Measurements from ENCODE around the gene KCNMA1.
A peak's percentile ranks its signal among the peaks of the same experiment; 100 is the strongest.

KCNMA1 gene

GRCh38 chr10:77475522-77475921 is 162.1 kb downstream of the KCNMA1 start:
- no peak for DNase-seq

GRCh38 chr10:77474939-77475338 is 162.7 kb downstream of the KCNMA1 start:
- DNase-seq, result no peak

- DNase-seq, result no peak
Observed at GRCh38 chr10:77474386-77474785, 163.2 kb downstream of the KCNMA1 start.

- no peak for DNase-seq
Observed at GRCh38 chr10:77472146-77472545, 165.5 kb downstream of the KCNMA1 start.

- DNase-seq, result no peak
Observed at GRCh38 chr10:77471069-77471536, 166.5 kb downstream of the KCNMA1 start.

- DNase-seq, result peak; percentile 22
Observed at GRCh38 chr10:77467422-77467963, 170.1 kb downstream of the KCNMA1 start.

GRCh38 chr10:77463967-77464745 is 173.5 kb downstream of the KCNMA1 start:
- peak; percentile 45 for DNase-seq

- no peak for DNase-seq
Observed at GRCh38 chr10:77463499-77463898, 174.1 kb downstream of the KCNMA1 start.

GRCh38 chr10:77461636-77462296 is 175.8 kb downstream of the KCNMA1 start:
- peak; percentile 17 for DNase-seq

- no peak for DNase-seq
Observed at GRCh38 chr10:77459905-77460304, 177.7 kb downstream of the KCNMA1 start.

GRCh38 chr10:77458986-77459590 is 178.5 kb downstream of the KCNMA1 start:
- DNase-seq, result peak; percentile 84

GRCh38 chr10:77457721-77458120 is 179.9 kb downstream of the KCNMA1 start:
- no peak for DNase-seq

- DNase-seq, result no peak
Observed at GRCh38 chr10:77457266-77457665, 180.3 kb downstream of the KCNMA1 start.

GRCh38 chr10:77456414-77456813 is 181.2 kb downstream of the KCNMA1 start:
- no peak for DNase-seq

- no peak for DNase-seq
Observed at GRCh38 chr10:77455561-77455960, 182.0 kb downstream of the KCNMA1 start.

GRCh38 chr10:77452952-77453564 is 184.6 kb downstream of the KCNMA1 start:
- no peak for DNase-seq

- DNase-seq, result no peak
Observed at GRCh38 chr10:77451886-77452285, 185.7 kb downstream of the KCNMA1 start.

GRCh38 chr10:77448226-77448625 is 189.4 kb downstream of the KCNMA1 start:
- no peak for DNase-seq

GRCh38 chr10:77446700-77447099 is 190.9 kb downstream of the KCNMA1 start:
- no peak for DNase-seq

- DNase-seq, result no peak
Observed at GRCh38 chr10:77445547-77445946, 192.1 kb downstream of the KCNMA1 start.

- DNase-seq, result no peak
Observed at GRCh38 chr10:77444041-77444440, 193.6 kb downstream of the KCNMA1 start.

GRCh38 chr10:77442699-77443189 is 194.9 kb downstream of the KCNMA1 start:
- no peak for DNase-seq
